K562 (cell line): ENCODE data around the gene TUBGCP6. TPM values are rescaled to one million over a fixed set of nuclear protein-coding genes. Genes with fewer than 3 reads are reported as not detected.

ENCODE experiments used
- ATAC-seq: fragments of 200-7000 bp; cut with Tn5 transposase; 3 replicates; pipeline ENCODE4 v1.9.1; 2020; ENCODE audit warnings: moderate library complexity
- BruUV-seq: library from RNA; stranded (reverse); fragments of 400-500 nt; replicated peaks from 2 replicates; lab custom pipeline; 2021; lab: Mats Ljungman, UMichigan
- CTCF ChIA-PET: fragments of 300-600 bp; formaldehyde crosslinking; extraction: SDS; loops from one replicate; lab custom pipeline; 2021; ENCODE audit warnings: low intra/inter-chr PET ratio; lab: Yijun Ruan, JAX
- POLR2A ChIA-PET: fragments of 300-600, 350-650 bp; sonication (Branson Sonifier 250); formaldehyde crosslinking; extraction: SDS; loops from one replicate; lab custom pipeline; 2021; ENCODE audit warnings: antibody characterized with exemption, inconsistent platforms; lab: Yijun Ruan, JAX
- DNase-seq, 4 experiments: peaks; one replicate each; pipeline versions ENCODE4 v3.0.0 to v3.0.0-alpha.2; 2011 to 2018; ENCODE audit warnings: low spot score in 3 of 4, mixed read lengths in 3 of 4; ENCODE audit errors: extremely low read depth in 1 of 4
- FAIRE-seq: peaks from 2 replicates; lab custom pipeline; 2011; peaks lifted over from hg19 to GRCh38; lab: Jason Lieb, UNC
- H2AFZ ChIP-seq: 2 replicates; pipeline ENCODE4 v1.6.0; 2011; ENCODE audit warnings: low read depth, low read length, control low read depth, inconsistent platforms
- H3K27ac ChIP-seq: fragments of 200-600 bp; 3 replicates; pipeline ENCODE4 v1.8.0; 2011; ENCODE audit warnings: low read depth, mild to moderate bottlenecking, control low read depth, inconsistent platforms, low read length, moderate library complexity, mixed read lengths; ENCODE audit errors: extremely low read depth
- H3K27me3 ChIP-seq, 2 experiments: fragments of 300-600 bp in 1 of 2; 2 replicates in 1 of 2; 3 replicates in 1 of 2; pipeline versions ENCODE4 v1.6.0 to v1.8.0; 2011; ENCODE audit warnings: inconsistent platforms in 2 of 2, low read length in 2 of 2, mild to moderate bottlenecking in 1 of 2, mixed read lengths in 1 of 2, moderate library complexity in 1 of 2; ENCODE audit not compliant: control insufficient read depth in 2 of 2, insufficient read depth in 2 of 2
- H3K36me3 ChIP-seq: fragments of 300-600 bp; 3 replicates; pipeline ENCODE4 v1.8.0; 2011; ENCODE audit warnings: mild to moderate bottlenecking, low read length, inconsistent platforms; ENCODE audit not compliant: control insufficient read depth, insufficient read depth
- H3K4me1 ChIP-seq, 2 experiments: fragments of 200-600 bp in 1 of 2; replicated peaks in 1 of 2; 2 replicates in 1 of 2; 3 replicates in 1 of 2; pipeline versions ENCODE4 v1.5.1 to v1.8.0; 2011; ENCODE audit warnings: inconsistent platforms in 2 of 2, low read length in 2 of 2, mild to moderate bottlenecking in 1 of 2, mixed read lengths in 1 of 2, moderate library complexity in 1 of 2; ENCODE audit not compliant: control insufficient read depth in 2 of 2, insufficient read depth in 2 of 2
- H3K4me2 ChIP-seq: 2 replicates; pipeline ENCODE4 v1.6.1; 2011; ENCODE audit warnings: low read length, control low read depth, inconsistent platforms, mixed read lengths; ENCODE audit not compliant: insufficient read depth
- H3K4me3 ChIP-seq: fragments of 200-600 bp; sonication (generic), shearing (Covaris generic); 2 replicates; pipeline ENCODE4 v1.5.1; 2016; ENCODE audit warnings: control low read depth, inconsistent platforms
- H3K79me2 ChIP-seq: fragments of 200-600 bp; 3 replicates; pipeline ENCODE4 v1.8.0; 2011; ENCODE audit warnings: low read length, inconsistent platforms; ENCODE audit not compliant: control insufficient read depth, insufficient read depth
- H3K9ac ChIP-seq, 2 experiments: 2 replicates each; pipeline versions ENCODE4 v1.6.0 to v1.6.1; 2011; ENCODE audit warnings: low read depth in 2 of 2, low read length in 2 of 2, control low read depth in 1 of 2, inconsistent platforms in 1 of 2, mild to moderate bottlenecking in 1 of 2, mixed read lengths in 1 of 2; ENCODE audit not compliant: insufficient read depth in 1 of 2
- H3K9me1 ChIP-seq: one replicate; pipeline ENCODE4 v1.6.0; 2011; ENCODE audit warnings: inconsistent platforms, mild to moderate bottlenecking, low read length, moderate library complexity; ENCODE audit not compliant: control insufficient read depth, insufficient read depth
- H3K9me3 ChIP-seq: replicated peaks from 2 replicates; pipeline ENCODE4 v1.5.1; 2011; ENCODE audit warnings: low read depth, low read length, inconsistent platforms; ENCODE audit not compliant: control insufficient read depth, insufficient read depth
- H4K20me1 ChIP-seq: replicated peaks from 2 replicates; pipeline ENCODE4 v1.6.1; 2011; ENCODE audit warnings: low read length, inconsistent platforms, mixed read lengths; ENCODE audit not compliant: control insufficient read depth, insufficient read depth
- HDAC2 ChIP-seq: fragments of 450-650 bp; IDR thresholded peaks from 2 replicates; pipeline ENCODE4 v1.6.1; 2016; ENCODE audit warnings: mild to moderate bottlenecking
- NBN ChIP-seq: fragments of 450-650 bp; IDR thresholded peaks from 2 replicates; pipeline ENCODE4 v1.6.1; 2016; ENCODE audit warnings: low read depth, mild to moderate bottlenecking
- NFRKB ChIP-seq: fragments of 450-650 bp; IDR thresholded peaks from 2 replicates; pipeline ENCODE4 v1.6.1; 2016; ENCODE audit warnings: low read depth
- POLR2G ChIP-seq: fragments of 200-400 bp; formaldehyde crosslinking; IDR thresholded peaks from 2 replicates; pipeline ENCODE4 v1.6.1; 2017; ENCODE audit warnings: low read depth, mild to moderate bottlenecking, antibody characterized with exemption, low read length, moderate library complexity
- SIX5 ChIP-seq, 2 experiments: IDR thresholded peaks; 2 replicates each; pipeline ENCODE4 v1.6.1; 2011; ENCODE audit warnings: low read length in 2 of 2, borderline replicate concordance in 1 of 2, low read depth in 1 of 2, mild to moderate bottlenecking in 1 of 2, moderate library complexity in 1 of 2; ENCODE audit not compliant: insufficient read depth in 1 of 2
- SMARCA5 ChIP-seq: fragments of 450-650 bp; IDR thresholded peaks from 2 replicates; pipeline ENCODE4 v1.6.1; 2016
- ZNF780A ChIP-seq: fragments of 250-450 bp; sonication (Bioruptor Pico); IDR thresholded peaks from 2 replicates; pipeline ENCODE4 v1.5.0; 2021; ENCODE audit warnings: mild to moderate bottlenecking
- WGBS: fragments of 100-300 bp; shearing (Covaris generic); methylation state at CpG from one replicate; pipeline ENCODE4 v1.1.6; 2016; ENCODE audit warnings: low coverage, mixed read lengths; ENCODE audit not compliant: insufficient coverage; ENCODE audit errors: missing lambda C conversion rate; 5-methylcytosine and 5-hydroxymethylcytosine counted together
- in situ Hi-C: fragments of 300-500 bp; cut with MboI; formaldehyde crosslinking; loops from 4 replicates; pipeline ENCODE4 v1.15.0; 2018; ENCODE audit warnings: inconsistent platforms, mixed read lengths
- intact Hi-C: fragments of 100-400 bp; cut with micrococcal nuclease; formaldehyde crosslinking; loops from 2 replicates; pipeline ENCODE4 v1.14.2; 2022
- polyA plus RNA-seq, 8 experiments: library from polyadenylated mRNA; depleted of rRNA in 4 of 8; stranded (reverse) in 5 of 8; unstranded in 3 of 8; fragments of >200 nt; fragmentation: Nextera tagmentation in 2 of 8; fragmentation: Illumina TruSeq in 1 of 8; extraction: Ambion mirVana in 2 of 8; extraction: Trizol in 1 of 8; gene quantifications; 2 replicates each; pipeline versions ENCODE4 v1.2.1 to v1.2.3, GENCODE V29; 2011 to 2014; ENCODE audit warnings: inconsistent platforms in 1 of 8, missing spikeins in 1 of 8
- total RNA-seq, 7 experiments: library from RNA; depleted of rRNA in 6 of 7; stranded (reverse); fragments of >200 nt in 6 of 7; fragmentation: Illumina TruSeq in 2 of 7; extraction: Trizol in 2 of 7; gene quantifications; 2 replicates each; pipeline versions ENCODE4 v1.2.1 to v1.2.3, GENCODE V29; 2011 to 2021; ENCODE audit warnings: low replicate concordance in 1 of 7
- TF ChIP-seq, protein P1 (sequence below): fragments of 250-450 bp; sonication (Bioruptor Pico); IDR thresholded peaks from 2 replicates; pipeline ENCODE4 v1.8.0; 2021; ENCODE audit warnings: moderate library complexity, mild to moderate bottlenecking, inconsistent platforms
- TF ChIP-seq, protein P2 (sequence below): sonication (generic); formaldehyde crosslinking; IDR thresholded peaks from 2 replicates; pipeline ENCODE4 v1.8.0; 2022; ENCODE audit warnings: missing genetic modification reagents, mild to moderate bottlenecking, borderline replicate concordance
- TF ChIP-seq, protein P3 (sequence below): sonication (generic); formaldehyde crosslinking; IDR thresholded peaks from 2 replicates; pipeline ENCODE4 v1.8.1; 2023; ENCODE audit warnings: mild to moderate bottlenecking, missing genetic modification reagents

The TUBGCP6 gene
- total and polyA plus RNA-seq, 9 of the 15 experiments (the other 6 are each of a cell fraction or from before 2014, with no cell fraction given): 0.76 to 33.0 (median 10.1) TPM

DNA sequence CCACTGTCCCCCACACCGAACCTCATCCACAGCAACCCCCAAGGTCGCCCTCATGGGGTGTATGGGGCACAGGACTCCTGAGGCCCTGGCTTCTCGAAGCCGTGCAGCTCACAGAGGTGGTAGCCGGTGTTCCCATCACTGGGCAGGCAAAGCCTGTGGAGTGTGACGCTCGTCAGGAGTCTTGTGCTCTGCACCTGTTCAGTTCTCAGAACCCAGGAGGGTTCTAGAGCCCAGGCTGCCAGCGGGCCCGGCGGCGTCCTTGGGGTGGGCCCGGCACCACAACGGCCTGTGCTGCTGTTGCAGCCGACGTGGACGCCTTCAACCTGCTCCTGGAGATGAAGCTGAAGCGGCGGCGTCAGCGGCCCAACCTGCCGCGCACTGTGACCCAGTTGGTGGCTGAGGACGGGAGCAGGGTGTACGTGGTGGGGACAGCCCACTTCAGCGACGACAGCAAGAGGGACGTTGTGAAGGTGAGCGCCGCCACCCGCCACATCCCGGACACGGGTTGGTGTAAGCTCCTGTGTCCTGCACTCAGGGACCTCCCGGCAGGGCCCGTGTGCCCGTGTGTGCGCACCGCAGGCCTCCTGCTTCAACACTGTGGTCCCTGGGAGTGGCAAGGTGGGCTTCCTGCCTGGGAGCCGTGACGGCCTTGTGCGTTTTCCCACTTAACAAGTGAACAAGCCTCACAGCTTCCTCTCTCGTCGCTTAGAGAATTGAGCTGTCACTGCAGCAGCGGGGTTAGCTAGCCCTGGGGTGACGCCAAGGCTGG is 50.6 kb downstream of the TUBGCP6 start:
- no TSS peak for BruUV-seq
- Histone ChIP-seq H3K9me3 (no peaks in the 10 kb centered on the region), H3K79me2 (peaks cover 36% of the 10 kb centered on the region), H3K9ac (peak overlapping the region in 1 of 2 experiments; percentile 64; a peak in 1 of 4 replicates), H3K4me3 (no peak overlapping the region), H4K20me1 (peaks cover 5% of the 10 kb centered on the region), H3K27me3 (no peaks in the 10 kb centered on the region), H2AFZ (no peak overlapping the region), H3K36me3 (peaks cover 58% of the 10 kb centered on the region; the same call in 2 of the 3 replicates), H3K4me1 (peaks cover 12 to 56% of the 10 kb centered on the region in 2 experiments), H3K27ac (no peak overlapping the region), H3K4me2 (no peak overlapping the region), H3K9me1 (peaks cover 7% of the 10 kb centered on the region)
- in situ Hi-C loops: no loop called here
- 95% methylated on average over 24 of the region's 44 CpGs for WGBS
- intact Hi-C loops: no loop called here
- TF ChIP-seq HDAC2 (no peak), POLR2G (peak; percentile 46; the same call in 1 of the 2 replicates), NBN (no peak), SMARCA5 (no peak), SIX5 (IDR thresholded peaks at IDR 0.05; ENCODE audit: borderline replicate concordance in 1 of 2, insufficient read depth in 1 of 2, low read depth in 1 of 2, low read length in 2 of 2) (no peak), ZNF780A (CRISPR knock-in tag) (no peak), NFRKB (no peak)
- TF ChIP-seq, protein P1, sequence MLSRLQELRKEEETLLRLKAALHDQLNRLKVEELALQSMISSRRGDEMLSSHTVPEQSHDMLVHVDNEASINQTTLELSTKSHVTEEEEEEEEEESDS (CRISPR knock-in tag): no peak
- TF ChIP-seq, protein P2, sequence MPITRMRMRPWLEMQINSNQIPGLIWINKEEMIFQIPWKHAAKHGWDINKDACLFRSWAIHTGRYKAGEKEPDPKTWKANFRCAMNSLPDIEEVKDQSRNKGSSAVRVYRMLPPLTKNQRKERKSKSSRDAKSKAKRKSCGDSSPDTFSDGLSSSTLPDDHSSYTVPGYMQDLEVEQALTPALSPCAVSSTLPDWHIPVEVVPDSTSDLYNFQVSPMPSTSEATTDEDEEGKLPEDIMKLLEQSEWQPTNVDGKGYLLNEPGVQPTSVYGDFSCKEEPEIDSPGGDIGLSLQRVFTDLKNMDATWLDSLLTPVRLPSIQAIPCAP: no peak
- TF ChIP-seq, protein P3, sequence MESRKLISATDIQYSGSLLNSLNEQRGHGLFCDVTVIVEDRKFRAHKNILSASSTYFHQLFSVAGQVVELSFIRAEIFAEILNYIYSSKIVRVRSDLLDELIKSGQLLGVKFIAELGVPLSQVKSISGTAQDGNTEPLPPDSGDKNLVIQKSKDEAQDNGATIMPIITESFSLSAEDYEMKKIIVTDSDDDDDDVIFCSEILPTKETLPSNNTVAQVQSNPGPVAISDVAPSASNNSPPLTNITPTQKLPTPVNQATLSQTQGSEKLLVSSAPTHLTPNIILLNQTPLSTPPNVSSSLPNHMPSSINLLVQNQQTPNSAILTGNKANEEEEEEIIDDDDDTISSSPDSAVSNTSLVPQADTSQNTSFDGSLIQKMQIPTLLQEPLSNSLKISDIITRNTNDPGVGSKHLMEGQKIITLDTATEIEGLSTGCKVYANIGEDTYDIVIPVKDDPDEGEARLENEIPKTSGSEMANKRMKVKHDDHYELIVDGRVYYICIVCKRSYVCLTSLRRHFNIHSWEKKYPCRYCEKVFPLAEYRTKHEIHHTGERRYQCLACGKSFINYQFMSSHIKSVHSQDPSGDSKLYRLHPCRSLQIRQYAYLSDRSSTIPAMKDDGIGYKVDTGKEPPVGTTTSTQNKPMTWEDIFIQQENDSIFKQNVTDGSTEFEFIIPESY (CRISPR knock-in tag): 0 out of 2 replicates have a peak, but pooled peaks have one; percentile 38
- FAIRE-seq (no peak), DNase-seq (no peak), ATAC-seq (no peak)
- CTCF ChIA-PET: no interaction called here
- POLR2A ChIA-PET: no interaction called here
